GM12878 (cell line): ENCODE results near the gene PDE6B.

Source experiments
- EP300 ChIP-seq, 2 experiments: fragments of 150-350 bp in 1 of 2; IDR thresholded peaks; 2 replicates each; pipeline ENCODE4 v1.6.1; 2011 to 2012; ENCODE audit warnings: low read depth in 2 of 2, low read length in 2 of 2, borderline replicate concordance in 1 of 2, improper control_type of control experiment in 1 of 2, inconsistent platforms in 1 of 2; ENCODE audit not compliant: control insufficient read depth in 1 of 2
- MYC ChIP-seq: IDR thresholded peaks from 2 replicates; pipeline ENCODE4 v1.6.1; 2011; ENCODE audit warnings: mild to moderate bottlenecking, low read length, moderate library complexity, inconsistent platforms; ENCODE audit not compliant: insufficient read depth, insufficient replicate concordance, insufficient read length, severe bottlenecking
- POLR2AphosphoS5 ChIP-seq: IDR thresholded peaks from 2 replicates; pipeline ENCODE4 v1.6.1; 2011; ENCODE audit warnings: mild to moderate bottlenecking, low read length, inconsistent platforms
- SREBF2 ChIP-seq: IDR thresholded peaks from 2 replicates; pipeline ENCODE4 v1.6.1; 2012; ENCODE audit warnings: mild to moderate bottlenecking, low read length
- TCF7 ChIP-seq: IDR thresholded peaks from 2 replicates; pipeline ENCODE4 v1.6.1; 2014; ENCODE audit warnings: antibody characterized with exemption, borderline replicate concordance
- TF ChIP-seq, protein P1 (sequence below): IDR thresholded peaks from 2 replicates; pipeline ENCODE4 v1.6.1; 2012; ENCODE audit warnings: mild to moderate bottlenecking, low read depth, low read length
- TF ChIP-seq, protein P2 (sequence below): fragments of 450-650 bp; formaldehyde crosslinking; IDR thresholded peaks from 2 replicates; pipeline ENCODE4 v1.5.0; 2022; ENCODE audit warnings: mild to moderate bottlenecking, missing genetic modification characterization
- TF ChIP-seq, protein P3 (sequence below): fragments of 450-650 bp; IDR thresholded peaks from 2 replicates; pipeline ENCODE4 v1.6.1; 2017; ENCODE audit warnings: mild to moderate bottlenecking, low read depth, inconsistent platforms; ENCODE audit not compliant: poor library complexity, severe bottlenecking

DNA sequence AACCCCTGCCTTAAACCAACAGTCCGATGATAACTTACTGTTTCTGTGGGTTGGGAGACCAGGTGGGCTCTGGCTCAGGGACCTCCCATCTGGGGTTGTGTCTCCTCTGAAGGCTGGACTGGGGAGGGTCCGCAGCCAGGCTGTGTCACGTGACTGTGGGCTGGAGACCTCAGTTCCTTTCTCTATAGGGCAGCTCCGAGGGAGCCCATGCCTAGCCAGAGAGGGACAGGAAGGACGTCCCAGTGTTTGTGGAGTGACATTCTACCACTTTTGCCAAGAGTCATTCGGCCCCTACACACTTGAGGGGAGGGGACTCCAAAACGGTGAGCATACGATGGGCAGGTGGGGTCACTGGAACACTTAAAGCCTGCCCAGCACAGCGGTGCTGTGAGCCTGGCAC lies 84.7 kb downstream of the PDE6B start:
- no peak for TF ChIP-seq MYC
- TF ChIP-seq, protein P1, sequence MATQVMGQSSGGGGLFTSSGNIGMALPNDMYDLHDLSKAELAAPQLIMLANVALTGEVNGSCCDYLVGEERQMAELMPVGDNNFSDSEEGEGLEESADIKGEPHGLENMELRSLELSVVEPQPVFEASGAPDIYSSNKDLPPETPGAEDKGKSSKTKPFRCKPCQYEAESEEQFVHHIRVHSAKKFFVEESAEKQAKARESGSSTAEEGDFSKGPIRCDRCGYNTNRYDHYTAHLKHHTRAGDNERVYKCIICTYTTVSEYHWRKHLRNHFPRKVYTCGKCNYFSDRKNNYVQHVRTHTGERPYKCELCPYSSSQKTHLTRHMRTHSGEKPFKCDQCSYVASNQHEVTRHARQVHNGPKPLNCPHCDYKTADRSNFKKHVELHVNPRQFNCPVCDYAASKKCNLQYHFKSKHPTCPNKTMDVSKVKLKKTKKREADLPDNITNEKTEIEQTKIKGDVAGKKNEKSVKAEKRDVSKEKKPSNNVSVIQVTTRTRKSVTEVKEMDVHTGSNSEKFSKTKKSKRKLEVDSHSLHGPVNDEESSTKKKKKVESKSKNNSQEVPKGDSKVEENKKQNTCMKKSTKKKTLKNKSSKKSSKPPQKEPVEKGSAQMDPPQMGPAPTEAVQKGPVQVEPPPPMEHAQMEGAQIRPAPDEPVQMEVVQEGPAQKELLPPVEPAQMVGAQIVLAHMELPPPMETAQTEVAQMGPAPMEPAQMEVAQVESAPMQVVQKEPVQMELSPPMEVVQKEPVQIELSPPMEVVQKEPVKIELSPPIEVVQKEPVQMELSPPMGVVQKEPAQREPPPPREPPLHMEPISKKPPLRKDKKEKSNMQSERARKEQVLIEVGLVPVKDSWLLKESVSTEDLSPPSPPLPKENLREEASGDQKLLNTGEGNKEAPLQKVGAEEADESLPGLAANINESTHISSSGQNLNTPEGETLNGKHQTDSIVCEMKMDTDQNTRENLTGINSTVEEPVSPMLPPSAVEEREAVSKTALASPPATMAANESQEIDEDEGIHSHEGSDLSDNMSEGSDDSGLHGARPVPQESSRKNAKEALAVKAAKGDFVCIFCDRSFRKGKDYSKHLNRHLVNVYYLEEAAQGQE = no peak
- no peak for TF ChIP-seq POLR2AphosphoS5
- TF ChIP-seq, protein P2, sequence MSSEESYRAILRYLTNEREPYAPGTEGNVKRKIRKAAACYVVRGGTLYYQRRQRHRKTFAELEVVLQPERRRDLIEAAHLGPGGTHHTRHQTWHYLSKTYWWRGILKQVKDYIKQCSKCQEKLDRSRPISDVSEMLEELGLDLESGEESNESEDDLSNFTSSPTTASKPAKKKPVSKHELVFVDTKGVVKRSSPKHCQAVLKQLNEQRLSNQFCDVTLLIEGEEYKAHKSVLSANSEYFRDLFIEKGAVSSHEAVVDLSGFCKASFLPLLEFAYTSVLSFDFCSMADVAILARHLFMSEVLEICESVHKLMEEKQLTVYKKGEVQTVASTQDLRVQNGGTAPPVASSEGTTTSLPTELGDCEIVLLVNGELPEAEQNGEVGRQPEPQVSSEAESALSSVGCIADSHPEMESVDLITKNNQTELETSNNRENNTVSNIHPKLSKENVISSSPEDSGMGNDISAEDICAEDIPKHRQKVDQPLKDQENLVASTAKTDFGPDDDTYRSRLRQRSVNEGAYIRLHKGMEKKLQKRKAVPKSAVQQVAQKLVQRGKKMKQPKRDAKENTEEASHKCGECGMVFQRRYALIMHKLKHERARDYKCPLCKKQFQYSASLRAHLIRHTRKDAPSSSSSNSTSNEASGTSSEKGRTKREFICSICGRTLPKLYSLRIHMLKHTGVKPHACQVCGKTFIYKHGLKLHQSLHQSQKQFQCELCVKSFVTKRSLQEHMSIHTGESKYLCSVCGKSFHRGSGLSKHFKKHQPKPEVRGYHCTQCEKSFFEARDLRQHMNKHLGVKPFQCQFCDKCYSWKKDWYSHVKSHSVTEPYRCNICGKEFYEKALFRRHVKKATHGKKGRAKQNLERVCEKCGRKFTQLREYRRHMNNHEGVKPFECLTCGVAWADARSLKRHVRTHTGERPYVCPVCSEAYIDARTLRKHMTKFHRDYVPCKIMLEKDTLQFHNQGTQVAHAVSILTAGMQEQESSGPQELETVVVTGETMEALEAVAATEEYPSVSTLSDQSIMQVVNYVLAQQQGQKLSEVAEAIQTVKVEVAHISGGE (CRISPR knock-in tag) = no peak
- TF ChIP-seq, protein P3, sequence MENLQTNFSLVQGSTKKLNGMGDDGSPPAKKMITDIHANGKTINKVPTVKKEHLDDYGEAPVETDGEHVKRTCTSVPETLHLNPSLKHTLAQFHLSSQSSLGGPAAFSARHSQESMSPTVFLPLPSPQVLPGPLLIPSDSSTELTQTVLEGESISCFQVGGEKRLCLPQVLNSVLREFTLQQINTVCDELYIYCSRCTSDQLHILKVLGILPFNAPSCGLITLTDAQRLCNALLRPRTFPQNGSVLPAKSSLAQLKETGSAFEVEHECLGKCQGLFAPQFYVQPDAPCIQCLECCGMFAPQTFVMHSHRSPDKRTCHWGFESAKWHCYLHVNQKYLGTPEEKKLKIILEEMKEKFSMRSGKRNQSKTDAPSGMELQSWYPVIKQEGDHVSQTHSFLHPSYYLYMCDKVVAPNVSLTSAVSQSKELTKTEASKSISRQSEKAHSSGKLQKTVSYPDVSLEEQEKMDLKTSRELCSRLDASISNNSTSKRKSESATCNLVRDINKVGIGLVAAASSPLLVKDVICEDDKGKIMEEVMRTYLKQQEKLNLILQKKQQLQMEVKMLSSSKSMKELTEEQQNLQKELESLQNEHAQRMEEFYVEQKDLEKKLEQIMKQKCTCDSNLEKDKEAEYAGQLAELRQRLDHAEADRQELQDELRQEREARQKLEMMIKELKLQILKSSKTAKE = no peak
- TF ChIP-seq SREBF2 = no peak
- TF ChIP-seq TCF7 = no peak
- TF ChIP-seq EP300 (IDR thresholded peaks at IDR 0.05; ENCODE audit: borderline replicate concordance in 1 of 2, control insufficient read depth in 1 of 2, low read depth in 2 of 2, low read length in 2 of 2) = no peak
